Renal cortical epithelial cell (primary cell): ENCODE measurements around the gene CPAMD8. TPM values are rescaled to one million over a fixed set of nuclear protein-coding genes. Genes with fewer than 3 reads are reported as not detected.
"Not testable (repeated sequence)": the region's sequence is repeated elsewhere in the genome, so short reads cannot be mapped to it uniquely, and the experiment has no call there.

Source experiments
- DNase-seq: peaks from one replicate; pipeline ENCODE4 v3.0.0-alpha.2; 2011; ENCODE audit warnings: low read depth
- total RNA-seq: library from RNA; depleted of rRNA; stranded (reverse); fragments of >200 nt; gene quantifications from 2 replicates; pipeline ENCODE4 v1.2.3, GENCODE V29; 2014

CPAMD8 gene
- total RNA-seq, 1 donor from 2014 or later = 3.9 TPM

DNA sequence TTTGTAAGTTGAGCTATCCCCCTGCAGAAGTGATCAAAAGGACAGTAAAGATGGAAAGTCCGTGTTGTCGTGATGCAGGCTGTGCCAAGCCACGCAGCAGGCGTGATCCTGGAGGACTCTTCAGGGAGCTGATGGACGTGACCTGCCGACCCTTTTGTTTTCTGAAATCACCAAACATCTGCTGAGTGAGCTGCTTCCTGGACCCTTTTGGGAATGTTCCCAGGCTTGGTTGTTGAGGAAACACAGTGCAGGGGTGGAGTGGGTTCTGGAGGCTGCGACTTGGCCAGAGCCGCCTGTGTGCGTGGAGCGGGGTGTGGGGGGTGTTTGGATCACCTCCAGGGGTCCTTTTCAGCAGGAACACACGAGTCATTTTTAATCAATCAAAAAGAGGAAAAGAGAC lies 15.4 kb upstream of the CPAMD8 start:
- DNase-seq = no peak

DNA sequence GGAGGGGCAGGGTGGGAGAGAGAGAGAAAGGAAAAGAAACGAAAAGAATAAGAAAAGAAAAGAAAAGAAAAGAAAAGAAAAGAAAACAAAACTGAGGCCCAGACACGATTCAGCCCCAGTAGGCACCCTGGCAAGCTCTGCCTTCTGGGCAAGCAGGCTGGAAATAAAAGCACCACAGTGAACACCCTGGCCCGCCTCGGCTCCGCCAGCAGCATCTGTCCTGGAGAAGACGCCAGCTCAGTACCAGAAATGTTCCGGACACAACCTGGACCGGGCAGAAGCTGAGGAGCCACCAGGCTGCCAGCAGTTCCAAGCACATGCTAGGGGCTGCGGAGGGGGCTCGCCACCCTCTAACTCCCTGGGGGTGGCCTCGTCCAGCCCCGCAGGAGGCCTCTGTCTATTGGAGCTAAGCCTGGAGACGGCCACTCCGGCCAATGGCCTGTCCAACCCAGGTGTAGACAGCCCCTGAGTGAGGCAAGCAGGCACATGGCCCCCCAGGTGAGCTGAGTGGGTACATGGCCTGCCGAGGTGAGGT lies 11.4 kb upstream of the CPAMD8 start:
- DNase-seq = no peak

DNA sequence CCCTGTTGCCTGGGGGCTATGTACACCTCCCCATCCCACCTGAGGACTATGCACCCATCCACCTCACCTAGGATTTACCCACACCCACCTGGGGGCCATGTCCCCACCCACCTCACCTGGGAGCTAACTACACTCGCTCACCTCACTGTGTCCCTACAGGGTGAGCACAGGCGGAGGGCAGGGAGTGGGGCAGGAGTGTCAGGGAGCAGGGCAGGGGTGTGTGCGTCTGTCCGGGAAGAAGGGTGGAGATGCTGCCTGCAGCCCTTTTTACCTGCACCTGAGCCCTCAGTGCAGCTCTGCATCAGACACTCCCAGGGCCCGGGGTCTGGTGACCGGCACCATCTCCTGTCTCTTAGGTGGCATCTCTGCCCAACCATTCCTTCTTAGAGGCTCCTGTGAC lies 10.6 kb upstream of the CPAMD8 start:
- DNase-seq = no peak

DNA sequence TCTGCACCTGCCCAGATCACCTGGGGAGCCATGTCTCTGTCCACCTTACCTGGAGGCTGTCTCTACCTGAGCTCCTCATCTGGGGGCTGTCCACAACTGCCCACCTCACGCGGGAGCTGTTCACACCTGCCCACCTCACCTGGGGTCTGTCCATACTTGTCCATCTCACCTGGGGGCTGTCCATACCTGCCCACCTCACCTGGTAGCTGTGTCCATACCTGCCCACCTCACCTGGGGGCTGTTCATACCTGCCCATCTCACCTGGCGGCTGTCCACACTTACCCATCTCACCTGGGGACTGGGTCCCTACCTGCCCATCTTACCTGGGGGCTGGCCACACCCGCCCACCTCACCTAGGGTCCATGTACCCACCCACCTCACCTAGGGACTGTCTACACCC lies 10.0 kb upstream of the CPAMD8 start:
- no peak for DNase-seq

DNA sequence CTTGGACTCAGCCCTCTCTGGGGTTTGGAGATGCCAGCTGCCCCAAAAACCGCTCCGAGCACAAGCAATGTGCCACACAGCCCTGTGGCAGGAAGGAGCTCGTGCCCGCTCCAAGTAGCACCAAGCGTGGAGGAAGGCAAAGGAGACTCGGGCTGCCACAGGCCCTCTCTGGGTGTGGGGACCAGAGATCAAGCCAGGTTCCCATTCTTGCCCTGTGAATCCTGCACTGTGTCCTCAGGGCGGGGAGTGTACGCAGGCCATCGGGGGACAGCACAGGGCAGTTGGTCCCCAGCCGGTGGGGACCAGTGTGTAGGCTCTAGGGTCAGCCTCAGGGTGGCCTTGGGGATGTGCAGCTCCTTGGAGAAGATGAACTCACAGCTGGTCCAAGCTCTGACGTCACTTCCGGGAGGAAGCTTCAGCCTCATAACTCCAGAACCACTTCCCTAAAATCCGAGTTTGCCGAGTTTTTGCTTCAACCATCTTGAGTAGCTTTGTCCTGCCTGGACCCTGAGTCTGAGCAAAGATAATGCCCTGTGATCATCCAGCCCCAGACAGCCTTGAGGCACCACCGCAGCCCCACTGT lies 9.3 kb upstream of the CPAMD8 start:
- DNase-seq = no peak

DNA sequence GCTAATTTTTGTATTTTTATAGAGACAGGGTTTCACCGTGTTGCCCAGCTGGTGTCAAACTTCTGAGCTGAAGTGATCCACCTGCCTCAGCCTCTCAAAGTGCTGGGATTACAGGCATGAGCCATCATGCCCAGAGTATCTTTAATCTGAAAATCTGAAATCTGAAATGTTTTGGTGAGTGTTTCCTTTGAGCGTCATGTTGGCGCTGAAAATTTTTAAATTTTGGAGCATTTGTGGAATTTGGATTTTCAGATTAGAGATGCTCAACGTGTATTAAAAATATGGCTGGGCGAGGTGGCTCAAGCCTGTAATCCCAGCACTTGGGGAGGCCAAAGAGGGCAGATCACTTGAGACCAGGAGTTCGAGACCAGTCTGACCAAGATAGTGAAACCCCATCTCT lies 5.1 kb upstream of the CPAMD8 start:
- no peak for DNase-seq

DNA sequence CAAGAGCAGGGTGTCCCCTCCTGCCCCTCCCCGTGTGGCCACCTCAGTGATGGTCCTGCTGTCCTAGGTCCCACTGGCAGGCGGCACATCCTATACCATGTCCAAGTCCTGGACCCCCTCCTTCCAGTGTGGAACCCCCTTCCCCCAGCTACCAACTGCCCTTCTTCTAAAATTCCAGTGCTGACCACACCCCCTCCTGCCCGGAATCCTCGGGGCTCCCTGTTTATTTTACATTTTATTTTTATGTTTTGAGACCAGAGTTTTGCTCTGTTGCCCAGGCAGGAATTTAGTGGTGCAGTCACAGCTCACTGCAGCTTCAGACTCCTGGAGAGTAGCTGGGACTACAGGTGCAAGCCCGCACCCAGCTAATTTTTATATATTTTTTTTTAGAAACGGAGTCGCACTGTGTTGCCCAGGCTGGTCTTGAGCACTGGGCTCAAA lies 945 bp upstream of the CPAMD8 start:
- DNase-seq = no peak

DNA sequence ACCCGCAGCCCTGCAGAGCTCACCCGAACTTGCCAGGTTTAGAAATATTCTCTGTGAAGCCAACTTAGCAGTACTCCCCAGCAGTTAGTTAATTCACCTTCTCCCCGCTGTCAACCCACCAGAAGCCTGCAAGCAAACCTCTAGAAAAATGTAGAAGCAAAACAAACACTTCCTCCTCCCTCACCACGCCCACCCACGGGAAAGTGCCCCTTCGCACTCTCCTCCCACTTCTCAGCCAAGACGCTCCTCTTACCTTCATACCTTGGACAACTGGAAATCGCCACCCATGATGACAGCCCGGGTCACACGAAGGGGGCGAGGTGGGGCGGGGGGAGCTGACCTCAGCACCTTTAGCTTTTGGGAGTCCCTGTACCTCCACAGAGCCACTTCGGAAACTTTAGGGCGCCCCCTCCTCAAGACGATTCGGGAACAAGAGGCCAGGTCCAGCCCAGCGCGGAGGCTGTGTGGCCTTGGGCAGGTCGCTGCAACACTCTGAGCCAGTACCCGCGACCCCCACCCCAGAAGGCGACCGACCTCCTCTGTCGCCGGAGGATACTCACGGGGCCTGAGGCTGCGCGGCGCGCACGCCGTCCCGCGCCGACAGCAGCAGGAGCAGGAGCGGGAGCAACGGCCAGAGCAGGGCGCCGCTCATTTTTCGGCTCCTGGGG lies 485 bp downstream of the CPAMD8 start:
- no peak for DNase-seq

DNA sequence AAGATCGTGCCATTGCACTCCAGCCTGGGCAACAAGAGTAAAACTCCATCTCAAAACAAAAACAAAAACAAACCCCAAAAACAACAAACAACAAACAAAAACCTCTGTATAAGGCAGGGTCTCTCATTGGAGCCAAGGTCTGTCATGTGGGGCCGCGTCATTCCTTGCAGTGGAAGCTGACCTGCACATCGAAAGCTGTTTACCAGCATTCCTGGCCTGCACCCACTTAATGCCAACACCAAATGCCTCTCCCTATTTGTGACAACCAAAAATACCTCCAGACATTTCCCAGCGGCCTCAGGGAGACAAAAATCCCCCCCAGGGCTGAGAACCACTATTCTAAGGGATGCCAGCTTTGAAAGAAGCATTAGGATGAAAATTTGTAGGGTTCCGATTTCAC lies 1.2 kb downstream of the CPAMD8 start:
- no peak for DNase-seq

DNA sequence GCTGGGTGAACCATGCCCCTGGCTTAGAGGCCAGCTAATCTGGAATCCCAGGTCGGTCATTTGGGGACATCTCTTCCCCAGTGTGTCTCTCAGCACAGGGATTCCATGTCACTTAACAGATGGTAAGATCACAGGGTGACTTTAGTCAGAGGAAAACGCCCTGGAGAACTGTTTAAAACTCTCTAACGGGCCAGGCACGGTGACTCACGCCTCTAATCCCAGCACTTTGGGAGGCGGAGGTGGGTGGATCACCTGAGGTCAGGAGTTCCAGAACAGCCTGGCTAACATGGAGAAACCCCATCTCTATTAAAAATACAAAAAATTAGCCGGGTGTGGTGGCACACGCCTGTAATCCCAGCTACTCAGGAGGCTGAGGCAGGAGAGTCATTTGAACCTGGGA lies 1.7 kb downstream of the CPAMD8 start:
- not testable (repeated sequence) for DNase-seq

DNA sequence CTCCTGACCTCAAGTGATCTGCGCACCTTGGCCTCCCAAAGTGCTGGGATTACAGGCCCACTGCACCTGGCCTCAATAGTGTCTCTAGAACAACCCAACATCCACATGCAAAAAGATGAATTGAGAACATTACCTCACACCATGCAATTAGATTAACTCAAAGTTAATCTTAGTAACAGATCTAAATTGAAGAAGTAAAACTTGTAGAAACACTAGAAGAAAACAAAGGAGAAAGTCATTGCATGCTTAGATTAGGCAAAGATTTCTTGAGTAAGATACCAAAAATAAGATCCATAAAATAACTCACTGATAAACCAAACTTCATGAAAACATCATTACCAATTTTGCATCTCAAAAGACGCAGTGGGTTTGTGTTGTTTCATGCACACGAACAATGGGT lies 2.8 kb downstream of the CPAMD8 start:
- DNase-seq = no peak

DNA sequence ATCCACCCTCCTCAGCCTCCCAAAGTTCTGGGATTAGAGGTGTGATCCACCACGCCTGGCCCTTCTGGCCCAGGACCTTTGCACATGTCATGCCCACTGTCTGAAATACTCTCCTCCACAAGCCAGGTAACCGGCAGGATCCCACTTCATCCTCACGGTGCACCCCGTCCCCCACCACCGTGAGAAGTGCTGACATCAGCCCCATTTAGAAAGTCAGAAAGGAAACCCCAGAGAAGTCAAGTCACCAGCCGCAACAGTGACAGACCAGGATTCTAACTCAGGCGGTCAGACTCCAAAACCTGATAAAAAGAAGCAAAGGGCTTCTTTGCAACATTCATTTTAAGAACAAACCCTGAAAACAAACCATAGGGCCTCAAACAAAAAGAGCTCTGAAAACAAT lies 3.9 kb downstream of the CPAMD8 start:
- DNase-seq = no peak

DNA sequence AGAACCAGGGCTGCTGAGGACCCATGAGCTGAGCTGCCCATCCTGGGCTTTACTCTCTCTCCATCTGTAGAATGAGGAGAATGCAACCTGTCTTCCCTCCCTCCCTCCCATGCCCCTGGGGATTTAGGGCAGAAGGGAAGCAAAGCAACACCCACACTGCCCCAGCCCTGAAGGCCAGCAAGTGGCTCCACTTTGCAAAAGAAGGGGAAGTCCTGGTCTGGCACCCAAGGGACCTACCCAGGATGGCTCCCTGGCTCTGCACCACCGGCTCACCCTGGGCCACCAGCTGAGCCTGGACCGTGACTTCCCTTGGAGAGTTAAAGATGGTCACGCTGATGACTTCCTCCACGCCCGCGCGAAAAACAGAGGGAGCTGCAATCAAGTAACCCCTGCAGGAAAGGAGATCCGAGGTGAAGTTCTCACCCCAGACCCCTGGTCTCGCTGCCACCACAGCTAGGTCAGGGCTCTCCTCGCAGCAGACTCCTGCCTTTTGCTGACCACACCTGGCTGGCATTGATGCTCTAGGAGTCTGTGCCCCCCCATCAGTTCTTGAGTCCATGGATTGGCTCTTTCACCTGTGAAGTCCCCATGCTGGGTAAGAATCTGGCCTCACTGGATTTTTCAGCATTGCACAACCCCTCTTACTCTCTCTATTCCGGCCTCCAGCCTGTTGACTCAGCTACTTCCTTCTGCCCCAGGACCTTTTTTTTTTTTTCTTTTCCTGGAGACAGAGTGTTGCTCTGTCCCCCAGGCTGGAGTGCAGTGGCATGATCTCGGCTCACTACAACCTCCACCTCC lies 4.6 kb downstream of the CPAMD8 start:
- DNase-seq = peak; percentile 52

DNA sequence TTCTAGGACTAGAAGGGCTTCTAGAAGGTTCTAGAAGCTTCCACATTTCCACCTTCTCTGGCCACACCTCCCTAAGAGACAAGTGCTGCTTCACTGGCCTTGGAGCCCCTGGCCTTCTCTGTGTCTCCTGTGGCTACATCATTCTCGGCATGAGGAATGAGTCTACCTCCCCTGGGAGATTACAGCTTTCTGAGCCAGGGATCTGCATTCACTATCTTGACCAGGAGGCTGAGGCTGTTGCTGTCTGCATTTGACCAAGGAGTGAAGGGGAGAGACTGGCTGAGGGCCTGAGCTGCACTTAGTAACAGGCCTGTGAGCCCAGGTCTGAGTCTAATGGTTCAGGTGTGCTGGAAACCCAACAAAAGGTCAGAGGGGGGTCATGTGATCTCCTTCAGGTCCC lies 5.3 kb downstream of the CPAMD8 start:
- no peak for DNase-seq

DNA sequence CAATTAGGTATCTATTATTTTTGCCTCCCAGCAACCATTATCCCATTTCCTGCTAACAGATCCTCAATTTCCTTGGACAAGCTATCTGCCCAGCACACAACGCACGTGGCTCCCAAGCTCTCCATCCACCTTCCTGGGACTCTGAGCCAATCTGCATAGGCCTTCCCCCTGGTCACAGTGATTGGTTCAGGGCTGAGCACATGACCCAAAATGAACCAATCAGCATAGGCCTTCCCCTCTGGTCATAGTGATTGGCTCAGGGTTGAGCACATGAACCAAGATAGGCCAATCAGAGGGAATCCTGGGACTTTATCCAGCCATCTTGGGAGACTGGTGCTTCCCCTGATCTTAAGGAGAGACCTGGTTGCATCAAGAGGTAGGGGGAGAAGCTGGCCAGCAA lies 5.8 kb downstream of the CPAMD8 start:
- no peak for DNase-seq

DNA sequence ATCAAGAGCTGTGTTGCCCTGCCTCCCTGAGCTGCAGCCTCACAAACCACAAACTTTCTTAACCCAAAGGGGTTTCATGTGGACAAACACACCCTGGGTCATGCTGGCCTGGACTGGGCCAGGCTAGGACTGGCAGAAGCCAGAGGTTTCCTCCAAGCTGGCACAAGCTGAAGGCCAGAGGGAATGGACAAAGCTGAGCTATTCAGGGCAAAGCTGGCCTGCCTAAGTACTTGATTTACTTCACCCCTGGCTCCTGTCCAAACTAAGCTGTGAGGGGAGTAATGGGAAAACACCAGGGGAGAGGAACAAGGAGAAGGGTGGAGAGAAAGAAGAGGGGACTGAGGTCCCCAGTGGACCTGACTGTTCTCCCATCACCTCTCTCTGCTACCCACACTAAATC lies 6.2 kb downstream of the CPAMD8 start:
- DNase-seq = no peak

DNA sequence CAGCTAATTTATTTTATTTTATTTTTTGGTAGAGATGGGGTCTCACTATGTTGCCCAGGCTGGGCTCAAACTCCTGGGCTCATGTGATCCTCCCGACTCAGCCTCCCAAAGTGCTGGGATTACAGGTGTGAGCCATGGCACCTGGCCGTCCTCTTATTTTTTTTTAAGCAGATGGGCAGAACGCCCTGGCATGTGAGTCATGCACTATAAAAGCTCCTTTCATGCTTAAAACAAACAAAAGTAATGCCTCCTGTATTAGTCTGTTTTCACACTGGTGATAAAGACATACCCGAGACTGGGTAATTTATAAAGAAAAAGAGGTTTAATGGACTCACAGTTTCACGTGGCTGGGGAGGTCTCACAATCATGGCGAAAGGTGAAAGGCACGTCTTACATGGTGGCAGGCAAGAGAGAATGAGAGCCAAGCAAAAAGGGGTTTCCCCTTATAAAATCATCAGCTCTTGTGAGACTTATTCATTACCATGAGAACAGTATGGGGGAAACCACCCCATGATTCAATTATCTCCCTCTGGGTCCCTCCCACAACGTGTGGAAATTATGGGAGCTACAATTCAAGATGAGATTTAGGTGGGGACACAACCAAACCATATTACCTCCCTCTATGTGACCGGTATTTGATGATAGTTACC lies 12.3 kb downstream of the CPAMD8 start:
- peak; percentile 41 for DNase-seq

DNA sequence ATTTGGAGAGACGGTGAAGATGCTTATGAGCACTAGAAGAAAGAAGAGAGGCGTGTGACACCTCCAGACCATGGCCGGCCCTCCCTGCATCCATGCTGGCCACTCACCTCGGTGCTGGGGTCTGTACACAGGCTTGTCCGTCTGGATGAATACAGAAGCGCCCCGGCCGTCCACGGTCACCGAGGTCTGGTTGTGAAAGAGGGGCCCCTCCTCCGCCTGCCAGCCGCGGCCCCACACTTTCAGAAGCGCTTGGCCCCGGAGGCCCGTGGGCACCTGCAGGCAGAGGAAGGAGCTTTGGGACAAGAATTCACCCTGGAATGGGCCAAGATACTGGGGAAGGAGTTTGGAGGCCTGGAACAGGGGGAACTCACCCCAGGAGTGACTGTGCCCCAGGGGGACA lies 15.1 kb downstream of the CPAMD8 start:
- no peak for DNase-seq

DNA sequence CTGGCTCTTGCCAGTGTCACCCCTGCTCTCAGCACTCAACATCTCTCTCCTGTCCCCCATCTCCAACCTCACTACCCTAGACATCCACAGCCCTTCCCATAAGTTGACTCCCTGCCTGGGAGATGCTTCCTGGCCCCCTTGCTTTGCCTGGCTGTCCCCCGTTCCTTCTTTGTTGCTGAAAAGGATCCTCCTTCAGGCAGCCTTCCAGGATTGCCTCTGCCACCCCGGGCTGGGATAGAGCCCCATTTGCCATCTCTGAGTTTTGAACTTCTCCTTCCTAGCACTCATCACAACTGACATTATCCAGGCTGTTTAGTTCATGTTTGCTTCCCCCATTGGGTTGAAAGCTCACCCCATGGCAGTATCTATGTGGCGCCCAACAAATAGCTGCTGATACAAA lies 20.0 kb downstream of the CPAMD8 start:
- no peak for DNase-seq

DNA sequence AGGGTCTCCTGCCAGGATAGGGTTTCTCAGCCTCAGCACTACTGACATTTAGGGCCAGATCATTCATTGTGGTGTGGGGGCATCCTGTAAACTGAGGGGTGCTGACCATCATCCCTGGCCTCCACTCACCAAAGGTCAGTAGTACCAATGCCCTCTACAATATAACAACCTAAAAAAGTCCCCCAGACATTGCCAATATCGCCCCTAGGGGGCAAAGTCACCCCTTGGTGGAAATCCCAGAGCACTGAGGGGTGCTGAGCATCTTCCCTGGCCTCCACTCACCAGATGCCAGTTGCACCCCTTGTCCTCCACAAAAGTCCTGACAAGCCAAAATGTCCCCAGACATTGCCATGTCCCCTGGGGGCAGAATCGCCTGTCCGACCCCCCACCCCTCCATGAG lies 21.6 kb downstream of the CPAMD8 start:
- no peak for DNase-seq

DNA sequence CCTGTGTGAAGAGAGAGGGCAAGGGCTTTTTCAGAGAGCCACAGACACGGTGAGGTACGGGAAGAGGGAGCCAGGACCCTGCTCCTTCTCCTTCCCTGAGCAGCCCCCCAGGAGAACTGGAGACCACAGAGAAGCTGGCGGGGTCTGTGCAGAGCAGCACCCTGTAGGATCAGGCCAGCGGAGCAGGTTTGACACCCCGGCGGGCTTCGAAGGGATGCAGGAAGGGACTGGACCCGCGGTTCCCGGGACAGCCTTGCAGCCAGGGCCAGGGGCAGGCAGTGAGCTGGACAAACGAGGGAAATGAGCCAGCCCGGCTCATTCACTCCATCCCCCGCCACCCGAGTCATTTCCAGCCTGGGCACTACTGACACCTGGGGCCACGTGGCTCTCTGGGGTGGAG lies 22.2 kb downstream of the CPAMD8 start:
- DNase-seq = no peak

DNA sequence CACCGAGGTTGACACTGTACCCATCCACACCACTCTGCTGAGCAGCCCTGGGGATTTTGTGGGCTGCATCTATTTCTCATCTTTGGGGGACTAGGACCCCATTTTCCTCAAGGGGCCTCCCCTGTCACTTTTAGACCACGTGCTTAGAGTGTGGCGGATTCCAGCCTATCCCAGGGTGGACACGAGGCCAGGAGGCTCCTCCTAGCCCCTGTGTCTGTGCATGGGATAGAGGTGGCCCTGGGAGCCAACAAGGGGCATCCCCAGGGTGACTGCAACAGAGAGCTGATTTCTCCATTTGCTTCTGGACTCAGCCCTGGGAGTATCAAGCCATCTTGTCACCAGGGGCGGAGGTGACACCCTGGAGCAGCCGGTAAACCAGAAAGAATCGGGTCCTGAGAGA lies 24.2 kb downstream of the CPAMD8 start:
- DNase-seq = no peak
